GM12878 (cell line): Measurements from ENCODE around the gene TMEM109. TPM values are rescaled to one million over a fixed set of nuclear protein-coding genes. Genes with fewer than 3 reads are reported as not detected.
A peak's percentile ranks its signal among the peaks of the same experiment; 100 is the strongest.

ENCODE experiments used
- ATF3 ChIP-seq: IDR thresholded peaks from 2 replicates; pipeline ENCODE4 v1.6.1; 2011; ENCODE audit warnings: low read depth, mild to moderate bottlenecking, low read length, moderate library complexity, borderline replicate concordance; ENCODE audit errors: extremely low read depth
- BRCA1 ChIP-seq: IDR thresholded peaks from 2 replicates; pipeline ENCODE4 v1.6.1; 2011; ENCODE audit warnings: low read depth, low read length, improper control_type of control experiment
- CREB1 ChIP-seq: IDR thresholded peaks from 2 replicates; pipeline ENCODE4 v1.6.1; 2012; ENCODE audit warnings: low read depth, mild to moderate bottlenecking, inconsistent platforms
- CREM ChIP-seq: IDR thresholded peaks from 2 replicates; pipeline ENCODE4 v1.6.1; 2014; ENCODE audit warnings: antibody characterized with exemption, low read depth
- CUX1 ChIP-seq: IDR thresholded peaks from 2 replicates; pipeline ENCODE4 v1.6.1; 2012; ENCODE audit warnings: improper control_type of control experiment, low read depth, low read length; ENCODE audit not compliant: insufficient replicate concordance
- EGR1 ChIP-seq, 2 experiments: IDR thresholded peaks; 1 replicate in 1 of 2; 2 replicates in 1 of 2; pipeline ENCODE4 v1.6.1; 2011 to 2012; ENCODE audit warnings: low read depth in 2 of 2, low read length in 2 of 2, borderline replicate concordance in 1 of 2, mild to moderate bottlenecking in 1 of 2, moderate library complexity in 1 of 2
- FOXM1 ChIP-seq: IDR thresholded peaks from 2 replicates; pipeline ENCODE4 v1.6.1; 2012; ENCODE audit warnings: low read depth, mild to moderate bottlenecking, inconsistent platforms, low read length, moderate library complexity
- HDAC6 ChIP-seq: fragments of 200-600 bp; sonication (generic); IDR thresholded peaks from one replicate; pipeline ENCODE4 v1.8.0; 2017; ENCODE audit warnings: antibody characterized with exemption; ENCODE audit not compliant: unreplicated experiment
- JUNB ChIP-seq: IDR thresholded peaks from 2 replicates; pipeline ENCODE4 v1.6.1; 2016; ENCODE audit warnings: antibody characterized with exemption, mild to moderate bottlenecking
- JUND ChIP-seq: IDR thresholded peaks from 2 replicates; pipeline ENCODE4 v1.6.1; 2012; ENCODE audit warnings: low read depth, mild to moderate bottlenecking, low read length, improper control_type of control experiment, moderate library complexity
- MEF2A ChIP-seq: IDR thresholded peaks from 2 replicates; pipeline ENCODE4 v1.6.1; 2011; ENCODE audit warnings: low read depth, mild to moderate bottlenecking, low read length, moderate library complexity; ENCODE audit not compliant: insufficient read depth
- NFIC ChIP-seq: IDR thresholded peaks from 2 replicates; pipeline ENCODE4 v1.6.1; 2012; ENCODE audit warnings: low read depth, mild to moderate bottlenecking, inconsistent platforms, low read length, moderate library complexity
- PKNOX1 ChIP-seq: fragments of 450-650 bp; IDR thresholded peaks from 2 replicates; pipeline ENCODE4 v1.6.1; 2016; ENCODE audit warnings: mild to moderate bottlenecking
- POLR2AphosphoS5 ChIP-seq: IDR thresholded peaks from 2 replicates; pipeline ENCODE4 v1.6.1; 2011; ENCODE audit warnings: mild to moderate bottlenecking, low read length, inconsistent platforms
- RBBP5 ChIP-seq: fragments of 200-600 bp; sonication (generic); conservative IDR thresholded peaks from 2 replicates; pipeline ENCODE4 v1.6.1; 2016
- SMC3 ChIP-seq: IDR thresholded peaks from 2 replicates; pipeline ENCODE4 v1.6.1; 2011; ENCODE audit warnings: low read length, improper control_type of control experiment, borderline replicate concordance
- SREBF2 ChIP-seq: IDR thresholded peaks from 2 replicates; pipeline ENCODE4 v1.6.1; 2012; ENCODE audit warnings: mild to moderate bottlenecking, low read length
- SRF ChIP-seq, 2 experiments: IDR thresholded peaks; 2 replicates each; pipeline ENCODE4 v1.6.1; 2011; ENCODE audit warnings: low read depth in 2 of 2, low read length in 2 of 2, mild to moderate bottlenecking in 1 of 2, moderate library complexity in 1 of 2
- STAT3 ChIP-seq: IDR thresholded peaks from 2 replicates; pipeline ENCODE4 v1.6.1; 2011; ENCODE audit warnings: low read depth, low read length, improper control_type of control experiment
- USF2 ChIP-seq: IDR thresholded peaks from 2 replicates; pipeline ENCODE4 v1.6.1; 2011; ENCODE audit warnings: low read depth, low read length, improper control_type of control experiment, borderline replicate concordance
- ZBED1 ChIP-seq: IDR thresholded peaks from 2 replicates; pipeline ENCODE4 v1.6.1; 2016; ENCODE audit warnings: borderline replicate concordance
- ZNF217 ChIP-seq: fragments of 450-650 bp; IDR thresholded peaks from 2 replicates; pipeline ENCODE4 v1.6.1; 2017; ENCODE audit warnings: antibody characterized with exemption, mild to moderate bottlenecking
- ZNF384 ChIP-seq: IDR thresholded peaks from 2 replicates; pipeline ENCODE4 v1.6.1; 2012; ENCODE audit warnings: low read depth, mild to moderate bottlenecking, low read length, improper control_type of control experiment, borderline replicate concordance
- polyA plus RNA-seq, 11 experiments: library from polyadenylated mRNA; depleted of rRNA in 4 of 11; unstranded in 6 of 11; stranded (reverse) in 5 of 11; fragments of >200 nt; fragmentation: Nextera tagmentation in 4 of 11; fragmentation: Illumina TruSeq in 1 of 11; extraction: Ambion mirVana in 4 of 11; extraction: Trizol in 1 of 11; gene quantifications; 1 replicate in 1 of 11; 2 replicates in 10 of 11; pipeline versions ENCODE4 v1.2.1 to v1.2.3, GENCODE V29; 2011 to 2016; ENCODE audit warnings: inconsistent platforms in 2 of 11, missing spikeins in 2 of 11, low read depth in 1 of 11
- total RNA-seq, 4 experiments: library from RNA; depleted of rRNA in 3 of 4; stranded (reverse); fragments of >200 nt in 3 of 4; fragmentation: Illumina TruSeq in 1 of 4; extraction: Trizol in 1 of 4; gene quantifications; 2 replicates each; pipeline versions ENCODE4 v1.2.1 to v1.2.3, GENCODE V29; 2013 to 2021

Gene TMEM109
- total and polyA plus RNA-seq, 10 of the 15 experiments (the other 5 are each of a cell fraction or from before 2014, with no cell fraction given) = 21.9 to 199 (median 85.2) TPM

GRCh38 chr11:60906132-60906972 is 7.6 kb upstream of the TMEM109 start, which contains the start of gene PRPF19 (continued):
- TF ChIP-seq STAT3 (no peak), RBBP5 (no peak), ZNF384 (no peak), SREBF2 (no peak), HDAC6 (peak; percentile 20), JUNB (no peak), SMC3 (no peak), SRF (IDR thresholded peaks at IDR 0.05; ENCODE audit: low read depth in 2 of 2, low read length in 2 of 2) (peak; percentile 58 to 62; a peak in 1 of 4 replicates), NFIC (no peak), MEF2A (no peak), CREB1 (no peak), JUND (no peak), ZNF217 (no peak), ZBED1 (0 out of 2 replicates have a peak, but pooled peaks have one; percentile 16), EGR1 (IDR thresholded peaks at IDR 0.05; ENCODE audit: borderline replicate concordance in 1 of 2, low read depth in 2 of 2, low read length in 2 of 2) (no peak), CUX1 (no peak), CREM (peak; percentile 53; the same call in 1 of the 2 replicates), PKNOX1 (peak; percentile 57), ATF3 (no peak), BRCA1 (peak; percentile 42; the same call in 1 of the 2 replicates), FOXM1 (no peak), POLR2AphosphoS5 (peak; percentile 96), USF2 (peak; percentile 15; the same call in 1 of the 2 replicates)
